Right lobe of liver (tissue), 4 donors: ENCODE results near the gene ADAMTS20.
"Not testable (repeated sequence)": the region's sequence is repeated elsewhere in the genome, so short reads cannot be mapped to it uniquely, and the experiment has no call there.

Experiments used
- POLR2A ChIP-seq: fragments of 450-650 bp; IDR thresholded peaks from one replicate; pipeline ENCODE4 v1.6.1; 2017; ENCODE audit warnings: antibody characterized with exemption, mild to moderate bottlenecking
- TF ChIP-seq, protein P1 (sequence below), 4 donors: fragments of 200-600 bp in 3 of 4; fragments of 450-650 bp in 1 of 4; IDR thresholded peaks; one replicate each; pipeline versions ENCODE4 v1.5.1 to v1.8.0; 2016 to 2022; ENCODE audit warnings: antibody characterized with exemption in 4 of 4, mild to moderate bottlenecking in 2 of 4
- donor health status: DM: no; HTN: no; CAD: no.
- donor health status: DM: no; HTN: no; CAD: no.
- donor health status: DM: no; HTN: yes; CAD: no.

DNA sequence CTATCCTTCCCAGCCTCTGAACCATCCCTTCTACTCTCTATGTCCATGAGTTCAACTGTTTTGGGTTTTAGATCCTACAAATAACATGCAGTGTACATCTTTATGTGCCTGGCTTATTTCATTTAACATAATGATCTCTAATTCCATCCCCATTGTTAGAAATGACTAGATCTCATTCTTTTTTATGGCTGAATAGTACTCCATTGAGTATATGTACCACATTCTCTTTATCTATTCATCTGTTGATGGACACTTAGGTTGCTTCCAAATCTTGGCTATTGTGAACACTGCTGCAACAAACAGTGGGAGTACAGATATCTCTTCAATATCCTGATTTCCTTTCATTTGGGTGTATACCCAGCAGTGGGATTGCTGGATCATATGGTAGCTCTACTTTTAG is 14.3 kb downstream of the ADAMTS20 start:
- TF ChIP-seq, protein P1, sequence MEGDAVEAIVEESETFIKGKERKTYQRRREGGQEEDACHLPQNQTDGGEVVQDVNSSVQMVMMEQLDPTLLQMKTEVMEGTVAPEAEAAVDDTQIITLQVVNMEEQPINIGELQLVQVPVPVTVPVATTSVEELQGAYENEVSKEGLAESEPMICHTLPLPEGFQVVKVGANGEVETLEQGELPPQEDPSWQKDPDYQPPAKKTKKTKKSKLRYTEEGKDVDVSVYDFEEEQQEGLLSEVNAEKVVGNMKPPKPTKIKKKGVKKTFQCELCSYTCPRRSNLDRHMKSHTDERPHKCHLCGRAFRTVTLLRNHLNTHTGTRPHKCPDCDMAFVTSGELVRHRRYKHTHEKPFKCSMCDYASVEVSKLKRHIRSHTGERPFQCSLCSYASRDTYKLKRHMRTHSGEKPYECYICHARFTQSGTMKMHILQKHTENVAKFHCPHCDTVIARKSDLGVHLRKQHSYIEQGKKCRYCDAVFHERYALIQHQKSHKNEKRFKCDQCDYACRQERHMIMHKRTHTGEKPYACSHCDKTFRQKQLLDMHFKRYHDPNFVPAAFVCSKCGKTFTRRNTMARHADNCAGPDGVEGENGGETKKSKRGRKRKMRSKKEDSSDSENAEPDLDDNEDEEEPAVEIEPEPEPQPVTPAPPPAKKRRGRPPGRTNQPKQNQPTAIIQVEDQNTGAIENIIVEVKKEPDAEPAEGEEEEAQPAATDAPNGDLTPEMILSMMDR (IDR thresholded peaks at IDR 0.05) = not testable (repeated sequence)
- not testable (repeated sequence) for TF ChIP-seq POLR2A
